GM18502 (cell line): Measurements from ENCODE around the gene SYT8.

Source experiments
- ATAC-seq: cut with Tn5 transposase; IDR thresholded peaks from one replicate; pipeline ENCODE4 v1.9.1; 2021; ENCODE audit warnings: mild to moderate bottlenecking; ENCODE audit not compliant: unreplicated experiment, poor library complexity

SYT8 gene

GRCh38 chr11:1842149-1843097, 7.6 kb downstream of the SYT8 start:
- no peak for ATAC-seq

- no peak for ATAC-seq
Observed at GRCh38 chr11:1843098-1843473, 8.3 kb downstream of the SYT8 start.

- no peak for ATAC-seq
Observed at GRCh38 chr11:1843796-1844195, 9.0 kb downstream of the SYT8 start.

DNA sequence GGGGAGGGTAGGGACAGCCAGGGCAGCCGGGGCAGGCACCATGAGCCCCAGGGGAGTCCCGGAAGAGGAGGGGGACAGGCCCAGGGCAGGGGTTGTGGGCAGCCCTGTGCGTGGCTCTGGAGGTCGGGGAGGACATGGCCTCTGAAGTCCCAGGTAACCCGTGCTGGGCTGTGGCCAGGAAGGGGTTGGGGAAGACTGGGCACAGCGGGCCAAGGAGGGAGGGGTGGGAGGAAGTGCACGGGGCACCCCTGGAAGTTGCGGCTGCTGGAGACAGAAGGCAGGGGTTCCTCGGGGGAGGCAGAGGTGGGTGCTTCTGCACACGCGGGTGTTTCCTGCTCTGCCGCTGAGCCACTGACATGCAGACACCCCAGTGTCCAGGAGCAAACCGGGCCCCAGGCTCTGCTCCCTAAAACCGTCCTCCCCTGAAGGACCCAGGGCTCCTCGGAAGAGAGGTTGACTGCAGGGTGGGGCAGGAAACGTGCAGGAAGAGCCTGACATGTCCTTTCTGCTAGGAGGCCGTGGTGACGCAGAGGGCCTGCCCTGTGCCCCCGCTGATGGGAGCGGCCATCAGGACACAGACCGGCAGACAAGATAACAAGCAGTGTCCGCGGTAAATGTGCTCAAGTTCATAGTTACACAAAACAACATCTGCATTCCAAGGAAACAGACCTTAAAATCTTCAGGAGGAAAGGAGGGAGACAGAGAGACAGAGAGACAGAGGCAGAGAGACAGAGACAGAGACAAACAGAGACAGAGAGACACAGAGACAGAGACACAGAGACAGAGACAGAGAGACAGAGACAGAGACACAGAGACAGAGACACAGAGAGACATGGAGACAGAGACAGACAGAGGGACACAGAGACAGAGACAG, 9.7 kb downstream of the SYT8 start:
- ATAC-seq = no peak

- ATAC-seq = no peak
Observed at GRCh38 chr11:1845095-1845429, 10.3 kb downstream of the SYT8 start.

GRCh38 chr11:1845561-1846452, 11.0 kb downstream of the SYT8 start:
- ATAC-seq = no peak

DNA sequence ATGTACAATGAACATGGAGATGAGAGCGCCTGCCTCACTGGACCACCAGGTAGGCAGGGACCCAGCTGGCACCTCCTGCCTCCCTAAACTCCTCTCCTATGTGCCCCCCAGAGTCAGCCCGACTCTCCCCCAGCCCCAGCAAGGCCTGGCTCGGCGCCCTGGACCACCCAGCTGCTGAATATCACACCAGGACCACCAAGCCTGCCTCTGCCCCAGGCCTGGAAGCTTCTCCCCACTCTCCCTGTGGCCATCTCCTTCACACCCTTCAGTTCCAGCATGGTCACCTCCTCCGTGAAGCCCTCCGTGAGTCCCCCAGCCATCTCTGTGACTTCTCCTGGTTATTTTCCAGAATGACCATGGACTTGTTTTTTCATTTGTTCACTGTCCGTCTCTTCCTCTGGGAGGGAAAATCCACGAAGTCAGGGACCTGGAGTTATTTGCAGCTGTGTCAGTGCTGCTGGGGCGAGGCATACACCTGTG, 11.7 kb downstream of the SYT8 start:
- no peak for ATAC-seq

DNA sequence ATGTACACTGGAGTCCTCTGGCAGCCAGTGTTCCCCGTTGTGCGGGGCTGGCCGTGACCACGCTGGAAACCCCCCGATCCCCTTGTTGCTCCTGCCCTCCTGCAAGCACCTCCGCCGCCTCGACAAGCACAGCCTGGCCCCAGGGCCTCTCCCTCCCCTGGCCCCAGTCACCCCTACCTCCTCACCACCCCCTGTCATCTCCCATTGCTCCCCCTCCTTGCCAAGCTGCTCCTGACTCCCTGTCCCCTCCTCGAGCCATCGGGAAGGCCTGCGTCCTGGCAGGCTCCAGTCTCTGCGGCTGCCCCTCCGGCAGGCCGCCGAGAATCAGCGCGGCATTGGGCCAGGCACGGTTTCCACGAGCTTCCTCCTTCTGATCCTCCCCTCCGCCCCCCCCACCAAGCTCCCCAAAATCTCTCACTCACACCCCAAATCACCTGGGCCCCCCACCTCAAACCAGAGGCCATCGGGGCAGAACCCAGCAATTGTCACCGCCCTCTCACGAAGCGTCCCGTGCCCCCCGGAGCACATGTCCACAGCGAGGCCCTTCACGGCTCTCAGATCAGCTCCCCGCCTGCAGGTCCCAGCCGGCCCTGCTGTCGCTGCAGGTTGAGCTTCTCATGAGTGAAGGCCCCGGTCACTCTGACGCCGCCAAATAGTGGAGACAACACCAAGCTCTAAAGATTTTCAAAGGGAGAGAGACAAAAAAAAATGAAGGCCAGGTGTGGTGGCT, 12.4 kb downstream of the SYT8 start:
- ATAC-seq = no peak

GRCh38 chr11:1847926-1848639, 13.3 kb downstream of the SYT8 start:
- ATAC-seq = no peak

GRCh38 chr11:1848640-1849430, 14.0 kb downstream of the SYT8 start:
- ATAC-seq = no peak

- ATAC-seq = no peak
Observed at GRCh38 chr11:1851468-1852180, 16.8 kb downstream of the SYT8 start.

GRCh38 chr11:1852271-1852876, 17.6 kb downstream of the SYT8 start:
- ATAC-seq = peak; percentile 2

- ATAC-seq = peak; percentile 53
Observed at GRCh38 chr11:1852877-1853276, 18.1 kb downstream of the SYT8 start, which contains the start of gene LSP1. Gene LSP1 (plus strand): TSS chr11:1853084. CDS start chr11:1853145, 61 bp downstream.

GRCh38 chr11:1853376-1854131, 18.8 kb downstream of the SYT8 start:
- ATAC-seq = no peak

DNA sequence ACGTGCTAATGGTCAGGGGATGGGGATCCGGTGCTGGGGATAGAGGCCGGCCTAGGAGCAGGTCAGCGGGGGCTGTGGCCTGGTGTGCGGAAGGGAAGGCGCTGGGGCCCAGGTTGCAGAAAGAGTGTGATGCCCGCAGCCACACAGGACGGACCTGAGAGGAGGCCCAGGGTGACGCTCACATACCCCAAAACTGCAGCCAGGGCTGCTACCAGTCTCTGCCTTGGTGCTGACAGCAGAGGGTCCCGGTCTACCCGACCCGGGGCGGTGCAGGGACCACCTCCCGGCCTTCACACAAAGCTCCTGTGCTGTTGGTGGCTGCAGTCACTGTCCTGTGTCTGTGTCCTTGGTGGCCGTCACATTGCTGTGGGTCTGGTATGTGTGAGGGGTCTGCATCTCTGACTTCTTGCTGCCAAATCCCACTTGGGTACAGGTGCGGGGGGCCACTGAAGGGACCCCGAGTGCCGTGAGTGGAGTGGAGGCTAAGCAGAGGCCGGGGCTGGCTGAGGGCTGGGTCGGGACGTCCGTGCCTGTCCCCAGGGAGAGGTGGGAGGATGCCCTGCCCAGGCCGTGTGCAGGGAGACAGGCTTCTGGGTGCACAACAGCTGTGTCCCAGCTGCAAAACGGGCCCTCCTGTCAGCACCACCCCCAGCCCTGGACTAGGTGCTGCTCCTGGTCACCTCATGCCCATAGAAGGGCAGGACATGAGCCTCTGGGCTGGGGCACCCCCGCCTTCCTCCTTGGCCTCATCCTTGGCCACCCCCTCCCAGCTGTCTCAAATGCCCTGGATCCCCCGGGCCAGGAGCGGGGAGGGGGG, 19.6 kb downstream of the SYT8 start:
- ATAC-seq = peak; percentile 20
